ENCODE measurements around the gene ABCA2. TPM values are rescaled to one million over a fixed set of nuclear protein-coding genes. Genes with fewer than 3 reads are reported as not detected.

ABCA2 gene
- total RNA-seq, 1 experiment from 2014 or later, result 2.2 TPM

DNA sequence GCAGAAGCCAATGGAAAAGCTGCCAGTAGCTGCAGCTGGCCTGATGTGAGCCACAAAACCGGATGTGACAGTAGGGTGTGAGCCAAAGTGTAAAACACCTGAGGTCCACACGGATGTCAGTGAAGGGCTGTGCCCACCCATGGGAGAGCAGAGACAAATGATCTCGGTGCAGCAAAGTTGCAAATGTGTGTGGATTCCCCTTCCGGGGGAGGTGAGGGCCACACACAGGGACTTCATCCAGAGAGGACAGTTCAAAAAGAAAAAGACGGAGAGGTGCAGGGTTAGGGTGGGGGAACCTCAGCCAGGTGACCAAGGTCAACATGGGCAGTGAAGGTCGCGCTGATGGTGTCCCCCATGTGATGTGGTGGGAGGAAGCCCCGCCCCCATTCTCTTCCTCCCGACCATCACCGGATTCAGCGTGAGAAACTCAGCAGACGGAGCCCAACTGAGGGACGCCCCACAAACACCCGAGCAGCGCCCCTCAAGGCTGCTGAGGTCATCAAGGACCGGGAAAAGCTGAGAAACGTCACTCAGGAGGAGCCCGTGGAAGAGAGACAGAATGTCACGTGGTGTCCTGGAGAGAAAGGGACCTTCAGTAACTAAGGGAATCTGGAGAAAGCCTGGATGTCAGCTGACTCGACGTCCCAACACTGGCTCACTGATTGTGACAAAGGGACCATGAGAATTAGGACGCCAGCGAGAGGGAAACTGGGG is 62.1 kb downstream of the ABCA2 start:
- DNase-seq (ENCODE audit: low read depth), result no peak

DNA sequence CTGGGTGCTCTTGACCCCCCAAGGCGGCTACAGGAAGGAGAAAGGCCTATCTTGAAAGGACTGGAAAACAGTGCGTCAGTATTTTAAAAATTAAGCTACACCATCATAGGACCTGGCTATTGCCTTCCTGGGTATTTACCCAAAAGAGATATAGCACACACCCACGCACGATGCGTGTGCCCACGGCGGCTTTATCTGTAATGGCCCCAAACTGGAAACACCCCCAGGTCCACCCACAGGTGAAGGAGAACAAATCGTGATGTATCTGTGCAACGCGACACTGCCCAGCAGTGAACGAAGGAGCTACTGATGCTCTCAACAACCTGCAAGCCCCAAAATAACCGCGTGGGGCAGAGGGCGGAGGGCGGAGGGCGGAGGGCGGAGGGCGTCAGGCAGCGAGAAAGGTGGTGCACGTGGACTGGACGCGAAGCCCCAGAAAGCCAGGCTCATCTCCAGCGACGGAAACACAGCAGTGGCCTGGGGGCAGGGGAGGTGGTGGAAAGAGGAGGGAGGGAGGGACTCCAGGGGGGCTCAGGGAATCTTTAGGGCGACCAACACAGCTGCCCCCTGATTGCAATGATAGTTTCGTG is 63.1 kb downstream of the ABCA2 start:
- no peak for DNase-seq (ENCODE audit: low read depth)

DNA sequence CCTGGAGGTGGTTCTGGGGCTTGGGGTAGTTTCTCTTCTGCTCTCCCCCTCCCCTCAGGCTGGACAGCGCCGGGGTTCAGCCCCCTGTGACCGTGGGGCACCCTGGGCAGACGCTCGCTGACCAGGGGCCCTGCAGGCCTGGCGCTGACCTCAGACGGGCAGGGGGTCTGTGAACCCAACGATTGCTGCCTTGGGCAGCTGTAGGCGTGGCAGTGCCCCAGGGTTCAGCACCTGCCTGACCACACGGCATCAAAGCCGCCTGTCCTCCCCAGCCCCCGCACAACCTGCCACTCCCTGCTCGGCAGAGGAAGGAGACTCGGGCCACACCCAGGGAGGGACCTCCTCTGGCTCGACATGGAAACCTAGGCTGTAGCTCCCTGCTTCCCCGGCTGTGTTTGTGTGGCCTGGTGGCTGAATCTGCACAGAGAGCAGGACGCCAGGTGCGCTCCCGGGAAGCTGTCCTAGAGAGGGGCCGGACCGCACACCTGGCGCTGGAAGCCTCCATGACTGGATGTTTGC is 63.8 kb downstream of the ABCA2 start:
- DNase-seq (ENCODE audit: low read depth), result no peak

DNA sequence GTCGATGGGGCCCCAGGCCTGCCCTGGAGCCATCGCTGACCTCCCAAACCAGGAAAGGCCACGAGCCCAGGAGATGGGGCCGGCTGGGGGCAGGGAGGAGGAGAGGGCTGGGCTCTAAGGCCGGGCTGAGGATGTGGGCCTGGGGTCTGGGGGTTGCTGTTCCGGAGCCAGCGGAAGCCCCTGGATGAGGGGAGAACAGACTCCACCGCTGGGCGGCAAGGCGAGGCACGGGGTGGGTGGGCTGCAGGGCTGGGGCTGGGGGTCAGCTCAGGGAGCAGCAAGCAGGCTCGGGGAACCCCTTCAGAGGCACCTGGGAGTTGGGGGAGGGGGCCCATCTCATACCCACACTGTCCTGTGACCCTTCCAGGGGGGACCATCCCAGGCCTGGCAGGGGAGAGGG is 64.3 kb downstream of the ABCA2 start:
- no peak for DNase-seq (ENCODE audit: low read depth)

DNA sequence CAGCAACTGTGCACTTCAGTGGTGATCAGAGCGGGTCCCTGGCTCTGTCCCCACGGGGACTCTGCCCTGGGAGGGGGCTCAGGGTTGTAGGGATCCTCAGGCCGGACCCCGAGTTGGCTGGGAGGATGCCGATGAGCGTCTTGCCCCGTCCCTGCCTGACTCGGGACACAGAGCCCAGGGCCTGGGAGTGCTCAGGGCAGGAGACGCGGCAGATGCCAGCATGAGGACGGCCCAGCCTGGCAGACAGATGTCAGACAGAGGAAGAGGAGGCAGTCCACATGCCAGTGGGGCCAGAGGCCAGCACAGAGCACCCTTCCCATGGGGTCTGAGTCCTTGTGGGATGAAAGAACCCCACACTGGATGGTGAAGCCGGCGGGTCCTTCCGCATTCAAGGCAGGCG is 64.7 kb downstream of the ABCA2 start:
- DNase-seq (ENCODE audit: low read depth), result no peak

DNA sequence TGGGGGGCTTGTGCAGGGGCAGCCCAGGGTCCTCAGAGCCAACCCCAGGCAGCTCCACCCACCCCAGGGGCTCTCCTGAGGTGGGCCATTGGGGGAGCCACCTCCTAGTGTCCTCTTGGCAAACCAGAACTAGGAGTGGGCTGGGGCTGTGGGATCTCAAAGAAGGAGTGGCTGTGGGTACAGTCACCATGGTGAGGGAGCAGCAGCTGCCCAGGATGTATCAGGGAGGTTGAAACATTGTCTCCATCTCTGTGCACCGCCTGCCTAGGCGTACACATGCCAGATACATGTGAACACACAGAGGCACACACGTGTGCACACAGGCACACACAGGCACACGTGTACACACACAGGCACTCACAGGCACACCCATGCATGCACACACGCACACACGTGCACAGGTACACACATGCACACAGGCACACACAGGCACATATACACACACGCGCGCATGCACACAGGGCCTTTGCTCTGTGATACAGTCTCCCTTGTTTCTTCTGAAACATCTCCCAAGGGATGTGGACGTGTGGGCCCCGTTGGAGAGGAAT is 65.3 kb downstream of the ABCA2 start:
- DNase-seq (ENCODE audit: low read depth), result no peak

DNA sequence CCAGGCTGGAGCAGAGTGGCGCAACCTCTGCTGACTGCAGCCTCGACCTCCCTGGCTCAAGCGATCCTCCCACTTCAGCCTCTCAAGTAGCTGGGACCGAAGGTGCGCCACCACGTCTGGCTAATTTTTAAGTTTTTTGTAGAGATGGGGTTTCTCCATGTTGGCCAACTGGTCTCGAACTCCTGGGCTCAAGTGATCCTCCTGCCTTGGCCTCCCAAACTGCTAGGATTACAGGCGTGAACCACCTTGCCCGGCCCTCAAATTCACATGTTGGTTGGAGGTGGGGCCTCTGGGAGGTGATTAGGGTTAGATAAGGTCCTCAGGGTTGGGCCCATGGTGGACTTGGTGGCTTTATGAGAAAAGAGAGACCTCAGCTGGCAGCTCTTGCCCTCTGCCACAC is 65.9 kb downstream of the ABCA2 start:
- DNase-seq (ENCODE audit: low read depth), result no peak

DNA sequence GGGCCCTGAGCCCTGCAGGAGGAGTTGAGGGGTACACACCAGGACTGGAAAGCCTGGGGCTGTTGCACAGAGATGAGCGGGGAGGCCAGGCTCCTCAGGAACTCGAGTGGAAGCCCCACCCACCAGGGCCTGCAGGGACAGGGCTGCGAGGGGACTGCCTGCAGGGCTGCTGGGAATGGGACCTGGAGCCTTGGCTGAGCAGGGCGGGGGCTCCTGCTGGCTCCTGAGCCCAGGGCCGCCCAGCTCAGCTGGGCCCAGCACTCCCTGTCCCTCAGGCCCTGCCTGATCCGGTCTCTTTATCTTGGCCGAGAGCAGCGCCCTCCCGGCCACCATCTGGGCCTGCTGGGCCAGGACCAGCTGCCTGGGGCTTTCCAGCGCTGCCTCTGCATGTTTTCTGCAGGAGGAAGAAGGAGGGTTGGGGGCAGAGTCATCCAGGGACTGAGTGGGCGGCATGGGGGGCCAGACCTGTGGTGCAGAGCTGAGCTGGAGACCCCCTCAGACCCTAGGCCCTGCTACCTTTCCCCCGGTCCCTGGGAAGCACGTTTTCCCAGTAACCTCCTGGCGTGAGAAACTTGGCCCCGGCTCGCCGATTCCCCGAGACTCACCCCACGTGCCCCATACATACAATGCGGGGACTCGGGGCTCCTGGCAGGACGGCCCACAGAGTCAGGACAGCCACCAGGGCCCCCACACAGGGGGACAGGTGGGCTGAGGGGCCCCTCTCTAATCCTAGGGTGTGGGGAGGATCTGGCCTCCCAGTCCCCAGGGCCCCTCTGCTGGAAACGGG is 66.6 kb downstream of the ABCA2 start:
- no peak for DNase-seq (ENCODE audit: low read depth)

DNA sequence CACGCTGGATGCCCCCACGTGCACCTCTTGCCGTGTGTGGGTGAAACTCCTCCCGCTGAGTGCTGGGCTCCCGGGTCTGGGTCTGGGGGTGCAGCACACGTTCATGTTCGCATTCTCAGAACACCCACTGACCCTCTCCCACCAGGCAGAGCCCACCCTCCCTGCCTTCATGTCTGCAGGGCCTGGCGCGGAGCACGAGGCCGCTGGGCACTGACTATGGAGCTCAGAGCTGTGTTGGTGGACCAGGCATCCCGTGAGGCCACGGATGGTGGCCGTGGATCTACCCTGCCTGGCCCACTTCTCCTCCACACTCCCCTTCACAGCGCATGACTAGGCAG is 67.1 kb downstream of the ABCA2 start:
- no peak for DNase-seq (ENCODE audit: low read depth)

DNA sequence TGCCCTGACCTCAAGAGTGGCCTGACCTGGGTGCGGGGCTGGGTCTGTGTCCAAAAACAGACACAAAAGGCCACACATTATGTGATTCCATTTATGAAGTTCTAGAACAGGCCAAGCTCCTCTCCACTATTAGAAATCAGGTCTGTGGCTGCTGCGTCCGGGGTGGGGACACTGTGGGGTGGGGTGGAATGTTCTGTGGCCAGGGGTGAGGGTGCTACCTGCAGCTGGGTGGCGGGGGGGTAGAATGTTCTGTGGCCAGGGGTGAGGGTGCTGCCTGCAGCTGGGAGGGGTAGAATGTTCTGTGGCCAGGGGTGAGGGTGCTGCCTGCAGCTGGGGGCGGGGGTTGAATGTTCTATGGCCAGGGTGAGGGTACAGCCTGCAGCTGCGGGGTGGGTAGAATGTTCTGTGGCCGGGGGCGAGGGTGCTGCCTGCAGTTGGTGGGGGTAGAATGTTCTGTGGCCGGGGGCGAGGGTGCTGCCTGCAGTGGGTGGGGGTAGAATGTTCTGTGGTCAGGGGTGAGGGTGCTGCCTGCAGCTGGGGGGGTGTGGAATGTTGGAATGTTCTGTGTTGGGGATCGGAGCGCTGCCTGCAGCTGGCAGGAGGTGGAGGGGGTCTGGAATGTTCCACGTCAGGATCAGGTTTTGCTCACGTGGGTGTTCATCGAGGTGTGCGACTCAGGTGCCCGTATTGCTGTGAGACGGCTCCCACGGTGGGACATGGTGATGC is 67.7 kb downstream of the ABCA2 start:
- no peak for DNase-seq (ENCODE audit: low read depth)

DNA sequence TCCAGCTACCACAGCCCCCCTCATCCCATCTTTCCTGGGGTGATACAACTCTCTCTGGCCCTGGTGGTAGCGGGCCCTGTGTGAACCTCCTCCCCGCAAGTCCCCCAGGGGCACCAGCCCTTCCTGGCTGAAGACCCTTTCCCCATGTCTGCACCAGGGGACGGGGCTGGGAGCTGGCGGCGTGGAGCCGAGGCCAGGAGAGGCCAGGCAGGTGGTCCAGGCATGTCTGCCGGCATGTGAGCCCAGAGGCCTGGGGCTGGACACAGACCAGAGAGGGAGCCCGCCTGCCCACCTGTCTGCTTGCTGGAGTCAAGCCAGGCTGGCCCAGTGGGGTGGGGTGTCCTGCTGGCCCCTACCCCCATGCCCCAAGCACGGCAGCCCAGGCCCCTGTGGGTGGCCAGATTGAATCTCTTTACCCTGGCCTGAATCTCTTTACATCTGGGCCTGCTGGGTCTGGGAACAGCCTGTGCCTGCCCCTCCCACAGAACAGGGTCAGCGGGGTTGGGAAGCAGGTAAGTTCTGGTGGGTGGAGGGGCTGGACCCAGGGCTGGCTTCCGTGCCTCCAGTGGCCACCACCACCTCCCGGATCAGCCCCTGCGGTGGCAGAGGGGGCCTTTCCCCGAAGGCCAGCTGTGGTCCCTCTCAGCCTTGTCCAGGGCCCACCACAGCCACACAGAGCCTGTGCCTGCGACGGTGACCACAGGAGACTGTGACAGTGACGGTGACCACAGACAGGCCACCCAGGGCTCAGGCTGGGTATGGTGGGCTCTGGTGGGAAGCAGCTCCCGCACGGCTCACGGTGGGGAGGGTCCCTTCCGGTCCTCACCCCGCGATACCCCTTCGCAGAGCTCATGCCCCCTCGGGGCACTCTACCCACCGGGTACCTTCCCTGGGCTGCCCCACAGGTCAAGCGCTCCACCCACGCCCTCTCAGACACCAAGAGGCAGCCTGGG is 68.9 kb downstream of the ABCA2 start:
- no peak for DNase-seq (ENCODE audit: low read depth)

DNA sequence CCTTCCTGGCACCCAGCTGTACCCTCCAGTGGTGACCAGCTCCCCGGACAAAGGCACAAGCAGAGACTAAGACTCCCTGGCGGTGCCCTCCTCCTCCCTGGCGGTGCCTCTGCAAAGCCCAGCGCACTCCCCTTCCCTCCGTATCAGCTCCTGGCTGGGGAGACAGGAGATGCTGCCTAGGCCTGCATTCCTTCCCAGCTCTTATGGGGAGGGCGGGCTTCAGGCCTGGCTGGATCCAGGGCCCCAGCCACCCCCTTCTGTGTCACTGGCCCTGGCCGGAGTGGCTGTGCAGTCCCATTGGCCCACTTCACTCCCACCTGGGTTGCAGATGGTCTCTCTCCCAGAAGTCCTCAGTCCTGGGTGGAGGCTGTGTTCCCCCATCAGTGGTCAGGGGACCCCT is 69.6 kb downstream of the ABCA2 start:
- DNase-seq (ENCODE audit: low read depth), result no peak

DNA sequence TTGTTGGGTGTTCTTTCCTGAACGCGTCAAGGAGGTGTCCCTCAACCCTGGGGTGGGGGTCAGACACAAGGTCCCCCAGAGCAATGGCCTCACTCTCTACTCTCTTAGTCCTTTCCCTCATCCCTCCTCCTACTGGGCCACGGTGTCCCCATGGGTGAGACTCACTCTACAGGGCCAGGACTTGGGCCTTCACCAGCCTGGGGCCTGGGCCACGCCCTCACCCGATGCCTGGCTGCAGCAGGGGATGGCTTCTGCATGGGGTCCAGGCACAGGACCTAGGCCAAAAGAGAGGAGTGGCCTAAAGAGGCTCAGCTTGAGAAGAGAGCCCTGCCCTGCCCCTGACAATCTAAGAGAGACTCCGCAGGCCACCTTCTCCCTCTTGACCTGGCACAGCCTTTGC is 70.1 kb downstream of the ABCA2 start:
- DNase-seq (ENCODE audit: low read depth), result no peak

DNA sequence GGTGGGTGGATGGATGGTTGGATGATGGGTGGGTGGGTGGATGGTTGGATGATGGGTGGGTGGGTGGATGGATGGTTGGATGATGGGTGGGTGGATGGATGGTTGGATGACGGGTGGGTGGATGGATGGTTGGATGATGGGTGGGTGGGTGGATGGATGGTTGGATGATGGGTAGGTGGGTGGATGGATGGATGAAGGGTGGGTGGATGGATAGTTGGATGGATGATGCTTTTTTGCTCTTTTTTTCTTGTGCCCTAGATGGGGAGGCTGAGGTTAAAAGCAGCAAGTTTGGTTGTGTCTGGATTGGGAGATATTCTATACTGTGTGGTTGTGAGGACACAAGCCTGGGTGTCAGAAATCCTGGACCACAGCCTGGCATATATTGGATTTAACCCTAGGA is 70.6 kb downstream of the ABCA2 start:
- DNase-seq (ENCODE audit: low read depth), result no peak

Other genes with a start within 250 kb of the ABCA2 start
- 46.9 and 61.6 TPM in 2 replicates for gene TMEM141, start 236.9 kb downstream of the ABCA2 start, total RNA-seq (2014; rRNA removed; shearing (Covaris generic))
- 0.23 TPM in 1 of 2 replicates, not detected in the other for gene CCDC183, start 231.9 kb downstream of the ABCA2 start, total RNA-seq (2014; rRNA removed; shearing (Covaris generic))
- gene RABL6, start 220.3 kb downstream of the ABCA2 start, total RNA-seq (2014; rRNA removed; shearing (Covaris generic)), result 64.7 and 69.4 TPM in 2 replicates
- gene AJM1, start 185.8 kb downstream of the ABCA2 start, total RNA-seq (2014; rRNA removed; shearing (Covaris generic)), result 0.18 and 0.74 TPM in 2 replicates
- 67.5 and 92.7 TPM in 2 replicates for gene PHPT1, start 178.8 kb downstream of the ABCA2 start, total RNA-seq (2014; rRNA removed; shearing (Covaris generic))
- gene MAMDC4, start 175.9 kb downstream of the ABCA2 start, total RNA-seq (2014; rRNA removed; shearing (Covaris generic)), result 2.1 and 6.1 TPM in 2 replicates
- gene EDF1, start 161.9 kb downstream of the ABCA2 start, total RNA-seq (2014; rRNA removed; shearing (Covaris generic)), result 379 and 424 TPM in 2 replicates
- 25.4 and 34.6 TPM in 2 replicates for gene TRAF2, start 141.7 kb downstream of the ABCA2 start, total RNA-seq (2014; rRNA removed; shearing (Covaris generic))
- 98.8 and 99.2 TPM in 2 replicates for gene FBXW5, start 83.5 kb downstream of the ABCA2 start, total RNA-seq (2014; rRNA removed; shearing (Covaris generic))
- gene C8G, start 83.0 kb downstream of the ABCA2 start, total RNA-seq (2014; rRNA removed; shearing (Covaris generic)), result 1.2 TPM in 1 of 2 replicates, not detected in the other
- not detected in 2 replicates for gene LCN12, start 76.0 kb downstream of the ABCA2 start, total RNA-seq (2014; rRNA removed; shearing (Covaris generic))
- not detected in 2 replicates for gene PTGDS, start 50.7 kb downstream of the ABCA2 start, total RNA-seq (2014; rRNA removed; shearing (Covaris generic))
- gene LCNL1, start 45.2 kb downstream of the ABCA2 start, total RNA-seq (2014; rRNA removed; shearing (Covaris generic)), result not detected in 2 replicates
- gene PAXX, start 35.8 kb downstream of the ABCA2 start, total RNA-seq (2014; rRNA removed; shearing (Covaris generic)), result 60.5 and 66.9 TPM in 2 replicates
- 0.18 and 3.9 TPM in 2 replicates for gene CLIC3, start 31.7 kb downstream of the ABCA2 start, total RNA-seq (2014; rRNA removed; shearing (Covaris generic))
- gene FUT7, start 3.9 kb upstream of the ABCA2 start, total RNA-seq (2014; rRNA removed; shearing (Covaris generic)), result not detected in 2 replicates
- 15.9 and 17.4 TPM in 2 replicates for gene NPDC1, start 17.9 kb upstream of the ABCA2 start, total RNA-seq (2014; rRNA removed; shearing (Covaris generic))
- not detected in 2 replicates for gene ENTPD2, start 25.8 kb upstream of the ABCA2 start, total RNA-seq (2014; rRNA removed; shearing (Covaris generic))
- 69.8 and 86.6 TPM in 2 replicates for gene SAPCD2, start 42.3 kb upstream of the ABCA2 start, total RNA-seq (2014; rRNA removed; shearing (Covaris generic))
- gene UAP1L1, start 49.3 kb upstream of the ABCA2 start, total RNA-seq (2014; rRNA removed; shearing (Covaris generic)), result 6.1 and 12.4 TPM in 2 replicates
- gene MAN1B1, start 58.7 kb upstream of the ABCA2 start, total RNA-seq (2014; rRNA removed; shearing (Covaris generic)), result 57.5 and 61.9 TPM in 2 replicates
- 23.0 and 35.4 TPM in 2 replicates for gene DPP7, start 86.5 kb upstream of the ABCA2 start, total RNA-seq (2014; rRNA removed; shearing (Covaris generic))
- 0.06 TPM in 1 of 2 replicates, not detected in the other for gene GRIN1, start 110.9 kb upstream of the ABCA2 start, total RNA-seq (2014; rRNA removed; shearing (Covaris generic))
- not detected in 2 replicates for gene LRRC26, start 141.8 kb upstream of the ABCA2 start, total RNA-seq (2014; rRNA removed; shearing (Covaris generic))
- not detected in 2 replicates for gene TMEM210, start 143.8 kb upstream of the ABCA2 start, total RNA-seq (2014; rRNA removed; shearing (Covaris generic))
- gene ANAPC2, start 160.3 kb upstream of the ABCA2 start, total RNA-seq (2014; rRNA removed; shearing (Covaris generic)), result 11.3 and 23.5 TPM in 2 replicates
- gene SSNA1, start 160.4 kb upstream of the ABCA2 start, total RNA-seq (2014; rRNA removed; shearing (Covaris generic)), result 169 and 188 TPM in 2 replicates
- gene TPRN, start 172.5 kb upstream of the ABCA2 start, total RNA-seq (2014; rRNA removed; shearing (Covaris generic)), result 11.7 and 12.8 TPM in 2 replicates
- 62.3 and 65.4 TPM in 2 replicates for gene TMEM203, start 177.4 kb upstream of the ABCA2 start, total RNA-seq (2014; rRNA removed; shearing (Covaris generic))
- gene NDOR1, start 177.5 kb upstream of the ABCA2 start, total RNA-seq (2014; rRNA removed; shearing (Covaris generic)), result 14.3 and 15.3 TPM in 2 replicates
- gene RNF208, start 194.0 kb upstream of the ABCA2 start, total RNA-seq (2014; rRNA removed; shearing (Covaris generic)), result not detected in 2 replicates
- gene CYSRT1, start 196.9 kb upstream of the ABCA2 start, total RNA-seq (2014; rRNA removed; shearing (Covaris generic)), result 0.91 TPM in 1 of 2 replicates, not detected in the other
- 0.21 TPM in 1 of 2 replicates, not detected in the other for gene RNF224, start 199.3 kb upstream of the ABCA2 start, total RNA-seq (2014; rRNA removed; shearing (Covaris generic))
- not detected in 2 replicates for gene SLC34A3, start 202.7 kb upstream of the ABCA2 start, total RNA-seq (2014; rRNA removed; shearing (Covaris generic))
- gene TUBB4B, start 213.1 kb upstream of the ABCA2 start, total RNA-seq (2014; rRNA removed; shearing (Covaris generic)), result 294 and 321 TPM in 2 replicates
- not detected in 2 replicates for gene STPG3, start 223.0 kb upstream of the ABCA2 start, total RNA-seq (2014; rRNA removed; shearing (Covaris generic))
- gene NELFB, start 227.1 kb upstream of the ABCA2 start, total RNA-seq (2014; rRNA removed; shearing (Covaris generic)), result 62.2 and 74.7 TPM in 2 replicates
- gene TOR4A, start 249.5 kb upstream of the ABCA2 start, total RNA-seq (2014; rRNA removed; shearing (Covaris generic)), result 13.4 and 18.7 TPM in 2 replicates